NCI-H748 treated with DMSO at 0.1 percent for 48 hours (cell line): Measurements from ENCODE around the gene ACSL1.

Experiments
- DNase-seq: peaks from one replicate; lab custom pipeline; 2025; lab: John Stamatoyannopoulos, UW

The ACSL1 gene

GRCh38 chr4:184825896-184826690 lies at the start of gene ACSL1:
TSS of gene ACSL1 (minus strand) at chr4:184825968. CDS start at chr4:184803514, 22,454 bp downstream.
- peak; percentile 21 for DNase-seq

GRCh38 chr4:184873054-184873453 lies 47.3 kb upstream of the ACSL1 start:
- no peak for DNase-seq

GRCh38 chr4:184870718-184871117 lies 45.0 kb upstream of the ACSL1 start:
- DNase-seq: no peak

GRCh38 chr4:184868623-184869022 lies 42.9 kb upstream of the ACSL1 start:
- no peak for DNase-seq

GRCh38 chr4:184863916-184864315 lies 38.1 kb upstream of the ACSL1 start:
- no peak for DNase-seq

- no peak for DNase-seq
These were observed 35.3 kb upstream of the ACSL1 start for GRCh38 chr4:184861047-184861446.

GRCh38 chr4:184860018-184860779 lies 34.4 kb upstream of the ACSL1 start:
- DNase-seq: no peak

- DNase-seq: no peak
These were observed 31.8 kb upstream of the ACSL1 start for GRCh38 chr4:184857441-184858121.

- no peak for DNase-seq
These were observed 30.5 kb upstream of the ACSL1 start for GRCh38 chr4:184856277-184856609.

- no peak for DNase-seq
These were observed 28.9 kb upstream of the ACSL1 start for GRCh38 chr4:184854673-184855072.

- no peak for DNase-seq
These were observed 27.7 kb upstream of the ACSL1 start for GRCh38 chr4:184853436-184853835.

GRCh38 chr4:184851886-184852285 lies 26.1 kb upstream of the ACSL1 start:
- no peak for DNase-seq

GRCh38 chr4:184851200-184851541 lies 25.4 kb upstream of the ACSL1 start:
- DNase-seq: no peak

- DNase-seq: no peak
These were observed 24.8 kb upstream of the ACSL1 start for GRCh38 chr4:184850431-184851199.

GRCh38 chr4:184850018-184850417 lies 24.2 kb upstream of the ACSL1 start:
- no peak for DNase-seq

- DNase-seq: no peak
These were observed 23.4 kb upstream of the ACSL1 start for GRCh38 chr4:184849185-184849584.

GRCh38 chr4:184848510-184848909 lies 22.7 kb upstream of the ACSL1 start:
- no peak for DNase-seq

- DNase-seq: no peak
These were observed 20.8 kb upstream of the ACSL1 start for GRCh38 chr4:184846531-184846930.

GRCh38 chr4:184845367-184846021 lies 19.7 kb upstream of the ACSL1 start:
- no peak for DNase-seq

GRCh38 chr4:184844742-184845141 lies 19.0 kb upstream of the ACSL1 start:
- DNase-seq: no peak

GRCh38 chr4:184843984-184844554 lies 18.3 kb upstream of the ACSL1 start:
- no peak for DNase-seq
